Keratinocyte (primary cell): Measurements from ENCODE around the gene SLC25A23. TPM values are rescaled to one million over a fixed set of nuclear protein-coding genes. Genes with fewer than 3 reads are reported as not detected.

Experiments
- DNase-seq: peaks from one replicate; pipeline ENCODE4 v3.0.0-alpha.2; 2011; ENCODE audit warnings: low read depth, missing footprints, low spot score
- FAIRE-seq: peaks from 2 replicates; lab custom pipeline; 2011; peaks lifted over from hg19 to GRCh38; lab: Jason Lieb, UNC
- H2AFZ ChIP-seq: 2 replicates; pipeline ENCODE4 v1.6.0; 2012; ENCODE audit warnings: low read length, control low read depth, inconsistent platforms; ENCODE audit not compliant: control insufficient read depth
- H3K27ac ChIP-seq: 2 replicates; pipeline ENCODE4 v1.5.1; 2011; ENCODE audit warnings: low read length; ENCODE audit not compliant: control insufficient read depth, insufficient read depth
- H3K27me3 ChIP-seq: 3 replicates; pipeline ENCODE4 v1.6.0; 2011; ENCODE audit warnings: low read length; ENCODE audit not compliant: control insufficient read depth, insufficient read depth; ENCODE audit errors: extremely low read depth
- H3K36me3 ChIP-seq, 2 experiments: 2 replicates in 1 of 2; 3 replicates in 1 of 2; pipeline ENCODE4 v1.5.1; 2011; ENCODE audit warnings: low read length in 2 of 2, mild to moderate bottlenecking in 1 of 2; ENCODE audit not compliant: control insufficient read depth in 2 of 2, insufficient read depth in 2 of 2; ENCODE audit errors: extremely low read depth in 1 of 2
- H3K4me1 ChIP-seq: 3 replicates; pipeline ENCODE4 v1.5.1; 2011; ENCODE audit warnings: low read length; ENCODE audit not compliant: control insufficient read depth, insufficient read depth; ENCODE audit errors: extremely low read depth
- H3K4me2 ChIP-seq: 3 replicates; pipeline ENCODE4 v1.6.0; 2011; ENCODE audit warnings: low read depth, low read length; ENCODE audit not compliant: control insufficient read depth, insufficient read depth; ENCODE audit errors: extremely low read depth
- H3K4me3 ChIP-seq, 3 experiments: fragments of 200-600 bp in 1 of 3; sonication (generic) in 1 of 3; 2 replicates in 2 of 3; 3 replicates in 1 of 3; pipeline ENCODE4 v1.5.1; 2011 to 2016; ENCODE audit warnings: low read length in 3 of 3, mild to moderate bottlenecking in 3 of 3, control low read depth in 2 of 3, inconsistent platforms in 1 of 3, low read depth in 1 of 3, mixed read lengths in 1 of 3, mixed run types in 1 of 3, moderate library complexity in 1 of 3; ENCODE audit not compliant: control insufficient read depth in 2 of 3, insufficient read depth in 2 of 3; ENCODE audit errors: extremely low read depth in 1 of 3
- H3K79me2 ChIP-seq: 2 replicates; pipeline ENCODE4 v1.6.0; 2012; ENCODE audit warnings: low read length; ENCODE audit not compliant: control insufficient read depth, insufficient read depth
- H3K9ac ChIP-seq: 3 replicates; pipeline ENCODE4 v1.6.0; 2011; ENCODE audit warnings: low read length; ENCODE audit not compliant: control insufficient read depth, insufficient read depth; ENCODE audit errors: extremely low read depth
- H3K9me1 ChIP-seq: 3 replicates; pipeline ENCODE4 v1.6.0; 2011; ENCODE audit warnings: low read length; ENCODE audit not compliant: control insufficient read depth, insufficient read depth; ENCODE audit errors: extremely low read depth
- H3K9me3 ChIP-seq: 2 replicates; pipeline ENCODE4 v1.5.1; 2012; ENCODE audit warnings: low read depth, low read length; ENCODE audit not compliant: control insufficient read depth
- H4K20me1 ChIP-seq: 3 replicates; pipeline ENCODE4 v1.6.0; 2011; ENCODE audit warnings: low read length; ENCODE audit not compliant: control insufficient read depth, insufficient read depth; ENCODE audit errors: extremely low read depth
- CTCF ChIP-seq, 3 experiments: IDR thresholded peaks in 1 of 3; conservative IDR thresholded peaks in 1 of 3; optimal IDR thresholded peaks in 1 of 3; 2 replicates in 2 of 3; 3 replicates in 1 of 3; pipeline versions ENCODE3 to v1.5.1; 2011; ENCODE audit warnings: low read length in 3 of 3, mild to moderate bottlenecking in 3 of 3, moderate library complexity in 2 of 3, control low read depth in 1 of 3, inconsistent platforms in 1 of 3; ENCODE audit not compliant: insufficient read depth in 2 of 3; ENCODE audit errors: extremely low read depth in 1 of 3
- EZH2 ChIP-seq: IDR thresholded peaks from one replicate; pipeline ENCODE4 v1.6.1; 2012; ENCODE audit warnings: inconsistent platforms, mild to moderate bottlenecking, low read length, moderate library complexity
- dilution Hi-C: fragments of 300-500 bp; cut with MboI; formaldehyde crosslinking; loops from one replicate; pipeline ENCODE4 v1.7.0; 2020; ENCODE audit warnings: low sequenced_read_pairs; ENCODE audit not compliant: extremely low pct_ligation_motif_present
- polyA plus RNA-seq, 5 experiments: library from polyadenylated mRNA; depleted of rRNA in 3 of 5; stranded (reverse) in 3 of 5; stranded (forward) in 1 of 5; unstranded in 1 of 5; fragments of >200 nt; gene quantifications; 1 replicate in 1 of 5; 2 replicates in 3 of 5; 3 replicates in 1 of 5; pipeline versions ENCODE4 v1.2.1 to v1.2.3, GENCODE V29; 2011 to 2012; ENCODE audit warnings: missing spikeins in 2 of 5, low read depth in 1 of 5, low replicate concordance in 1 of 5

Gene SLC25A23
- polyA plus RNA-seq, 1 donor (not counting 4 experiments of a cell fraction or from before 2014, with no cell fraction given): 6.4 TPM

- FAIRE-seq (no peak), DNase-seq (no peak)
- Histone ChIP-seq H3K9me3 (no peaks in the 10 kb centered on the region), H2AFZ (no peak overlapping the region), H3K27ac (no peak overlapping the region), H3K36me3 (peaks cover 0 to 3% of the 10 kb centered on the region in 2 experiments), H3K4me3 (no peak overlapping the region), H3K4me2 (no peak overlapping the region), H3K79me2 (no peaks in the 10 kb centered on the region), H3K4me1 (no peaks in the 10 kb centered on the region), H4K20me1 (no peaks in the 10 kb centered on the region), H3K9me1 (no peaks in the 10 kb centered on the region), H3K9ac (no peak overlapping the region), H3K27me3 (no peaks in the 10 kb centered on the region)
- dilution Hi-C loops: no loop called here
- no peak for TF ChIP-seq CTCF (optimal IDR thresholded peaks at IDR 0.05 in 1 of 3, IDR thresholded peaks at IDR 0.05 in 1 of 3, conservative IDR thresholded peaks at IDR 0.05 in 1 of 3; ENCODE audit: extremely low read depth in 1 of 3, insufficient read depth in 2 of 3, low read length in 3 of 3)
- TF ChIP-seq EZH2: no peak
Observed at GRCh38 chr19:6446452-6446851, 13.1 kb downstream of the SLC25A23 start.

GRCh38 chr19:6443986-6444385 is 15.6 kb downstream of the SLC25A23 start:
- no peaks in the 10 kb centered on the region for H3K36me3 ChIP-seq
- no peak for FAIRE-seq
- no peak overlapping the region for H3K9ac ChIP-seq

More at GRCh38 chr19:6443986-6444385, 15.6 kb downstream of the SLC25A23 start:
- TF ChIP-seq EZH2 (no peak), CTCF (optimal IDR thresholded peaks at IDR 0.05 in 1 of 3, IDR thresholded peaks at IDR 0.05 in 1 of 3, conservative IDR thresholded peaks at IDR 0.05 in 1 of 3; ENCODE audit: extremely low read depth in 1 of 3, insufficient read depth in 2 of 3, low read length in 3 of 3) (no peak)
- Histone ChIP-seq H3K9me3 (no peaks in the 10 kb centered on the region), H3K4me2 (no peak overlapping the region), H3K27ac (no peak overlapping the region), H3K4me1 (no peaks in the 10 kb centered on the region), H2AFZ (no peak overlapping the region), H3K4me3 (no peak overlapping the region), H3K27me3 (no peaks in the 10 kb centered on the region), H3K79me2 (no peaks in the 10 kb centered on the region), H4K20me1 (no peaks in the 10 kb centered on the region), H3K9me1 (no peaks in the 10 kb centered on the region)
- DNase-seq: no peak
- dilution Hi-C loops: no loop called here
